Stimulated activated naive CD8-positive, alpha-beta T cell treated with anti-CD3 and anti-CD28 coated beads, Interleukin-15, Interleukin-2, amounts not matched to agents 100 U/mL and 50 U/mL, for 24 hours (primary cell): ENCODE results near the gene TTLL8.

Experiments
- ATAC-seq: fragments of 150-1000 bp; cut with Tn5 transposase; one replicate; pipeline ENCODE4 v1.10.0; 2021
- DNase-seq: peaks from one replicate; pipeline ENCODE4 v3.0.0; 2021

Gene TTLL8

DNA sequence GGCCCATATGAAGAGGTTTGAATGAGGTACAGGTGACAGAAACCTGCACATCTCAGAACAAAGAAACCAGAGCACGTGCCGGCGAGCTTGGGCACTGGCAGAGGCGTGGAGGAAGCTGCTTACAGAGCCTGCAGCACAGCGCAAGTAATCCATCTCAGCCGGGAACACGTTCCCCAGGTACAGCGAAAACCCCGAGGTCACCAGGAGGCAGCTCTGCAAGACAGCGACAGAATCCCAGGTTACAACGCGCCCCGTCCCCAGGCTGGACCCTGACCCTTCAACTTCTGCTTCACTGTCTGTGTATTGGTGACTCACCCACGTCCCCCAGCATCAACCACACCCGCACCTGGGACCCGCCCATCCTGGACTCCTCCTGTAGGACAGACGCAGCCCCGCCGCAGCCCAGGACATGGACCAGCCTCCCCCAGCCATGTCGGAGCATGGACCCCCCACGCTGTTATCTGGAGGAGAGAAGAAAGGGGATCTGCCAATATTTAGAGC, 24.9 kb upstream of the TTLL8 start:
- ATAC-seq = no peak
- DNase-seq = no peak

DNA sequence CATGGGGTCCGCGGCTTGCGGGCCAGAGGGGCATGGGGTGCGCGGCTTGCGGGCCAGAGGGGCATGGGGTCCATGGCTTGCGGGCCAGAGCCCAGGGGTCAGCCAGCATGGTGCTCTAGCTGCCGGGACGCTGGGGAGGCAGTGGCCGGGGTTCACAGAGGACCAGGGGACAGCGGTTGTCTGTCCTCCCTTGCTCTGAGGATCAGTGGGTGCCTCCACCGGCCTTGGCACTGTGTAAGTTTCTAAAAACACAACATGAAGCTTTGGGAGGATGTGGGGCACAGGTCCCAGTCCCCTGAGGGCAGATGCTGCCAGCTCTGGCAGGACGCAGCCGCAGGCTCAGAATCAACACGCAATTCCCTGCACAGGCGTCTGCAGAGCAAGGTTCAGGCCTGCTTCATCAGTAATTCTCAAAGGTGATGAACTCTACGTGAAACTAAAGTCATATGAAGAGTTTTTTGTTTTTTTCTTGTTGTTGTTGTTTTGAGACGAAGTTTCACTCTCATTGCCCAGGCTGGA, 24.2 kb upstream of the TTLL8 start:
- ATAC-seq (no peak), DNase-seq (no peak)

DNA sequence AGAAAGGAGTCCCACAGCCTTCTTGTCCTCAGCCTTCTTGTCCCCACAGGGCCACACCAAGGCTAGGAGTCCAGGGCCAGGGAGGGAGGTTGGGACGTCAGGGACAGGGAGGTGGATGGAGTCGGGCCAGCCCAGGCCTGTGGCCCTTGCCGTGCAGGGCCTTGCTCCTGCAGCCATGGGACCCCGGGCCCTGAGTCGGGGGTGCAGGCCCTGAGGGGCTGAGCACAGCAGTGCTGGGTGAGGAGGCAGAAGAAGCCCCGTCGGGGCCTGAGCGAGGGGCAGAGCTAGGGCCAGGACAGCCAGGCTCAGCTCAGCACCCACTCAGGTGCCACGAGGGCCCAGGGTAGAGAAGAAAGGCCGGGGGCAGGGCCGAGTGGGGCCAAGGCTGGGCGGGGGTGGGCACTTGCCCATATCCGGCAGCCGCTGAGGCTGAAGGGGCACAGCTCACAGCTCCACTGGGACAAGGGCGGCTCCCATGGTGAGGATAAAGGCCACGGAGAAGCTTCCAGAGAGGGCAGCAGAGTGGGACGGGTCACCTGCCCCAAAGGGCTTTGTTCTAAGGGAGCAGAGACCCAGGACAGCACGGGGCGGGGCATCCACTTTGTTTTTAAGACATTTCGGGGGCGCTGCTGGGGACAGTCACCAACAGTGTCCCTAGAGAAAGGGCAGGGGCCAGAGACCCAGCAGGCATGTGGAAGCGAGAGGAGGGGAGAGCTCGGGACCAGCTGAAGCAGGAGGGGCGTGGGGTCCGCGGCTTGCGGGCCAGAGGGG, 23.5 kb upstream of the TTLL8 start:
- ATAC-seq = no peak
- no peak for DNase-seq

DNA sequence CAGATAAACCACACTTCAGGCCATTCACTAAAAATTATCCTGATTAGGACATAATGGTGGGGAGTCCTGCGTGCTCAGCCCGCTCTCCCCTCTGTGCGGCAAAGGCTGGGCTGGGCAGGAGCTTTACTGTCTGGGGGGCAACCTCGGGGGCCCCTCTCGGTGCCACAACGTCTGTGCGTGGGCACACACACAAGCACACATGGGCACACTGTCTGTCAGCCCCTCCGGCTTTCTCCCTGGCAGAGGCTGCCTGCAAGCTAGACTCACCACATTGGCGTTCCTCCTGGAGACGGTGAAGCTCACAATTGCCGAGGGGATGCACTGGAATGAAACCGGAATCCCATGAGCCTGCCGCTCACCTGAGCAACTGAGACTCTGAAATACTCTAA, 22.0 kb upstream of the TTLL8 start:
- no peak for DNase-seq

DNA sequence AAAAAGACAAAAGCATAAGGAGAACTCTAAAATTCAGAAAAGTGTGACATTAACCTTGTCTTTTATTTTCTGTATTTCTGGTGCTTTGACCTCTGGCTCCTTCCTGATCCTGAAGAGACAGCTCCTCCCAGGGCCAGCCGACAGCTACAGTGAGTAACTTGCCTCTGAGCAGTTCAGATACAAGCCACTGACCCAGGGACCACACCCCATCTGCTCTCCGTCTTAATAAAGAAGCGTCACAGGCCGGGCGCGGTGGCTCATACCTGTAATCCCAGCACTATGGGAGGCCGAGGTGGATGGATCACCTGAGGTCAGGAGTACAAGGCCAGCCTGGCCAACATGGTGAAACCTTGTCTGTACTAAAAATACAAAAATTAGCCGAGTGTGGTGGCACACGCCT, 20.7 kb upstream of the TTLL8 start:
- DNase-seq (no peak), ATAC-seq (no peak)

More for the DNA sequence above, 22.0 kb upstream of the TTLL8 start:
- ATAC-seq = no peak

DNA sequence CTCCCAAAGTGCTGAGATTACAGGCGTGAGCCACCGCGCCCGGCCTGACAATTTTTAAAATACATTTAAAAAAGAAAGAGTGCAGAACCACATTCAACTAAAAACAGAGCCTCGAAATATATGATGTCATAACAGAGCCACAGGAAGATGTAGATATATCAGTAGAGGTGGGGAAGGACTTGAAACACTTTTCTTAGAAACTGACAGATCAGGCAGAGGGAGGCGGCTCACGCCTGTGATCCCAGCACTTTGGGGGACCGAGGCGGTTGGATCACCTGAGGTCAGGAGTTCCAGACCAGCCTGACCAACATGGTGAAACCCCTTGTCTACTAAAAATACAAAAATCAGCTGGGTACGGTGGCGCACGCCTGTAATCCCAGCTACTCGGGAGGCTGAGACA, 20.1 kb upstream of the TTLL8 start:
- no peak for ATAC-seq
- DNase-seq = no peak

DNA sequence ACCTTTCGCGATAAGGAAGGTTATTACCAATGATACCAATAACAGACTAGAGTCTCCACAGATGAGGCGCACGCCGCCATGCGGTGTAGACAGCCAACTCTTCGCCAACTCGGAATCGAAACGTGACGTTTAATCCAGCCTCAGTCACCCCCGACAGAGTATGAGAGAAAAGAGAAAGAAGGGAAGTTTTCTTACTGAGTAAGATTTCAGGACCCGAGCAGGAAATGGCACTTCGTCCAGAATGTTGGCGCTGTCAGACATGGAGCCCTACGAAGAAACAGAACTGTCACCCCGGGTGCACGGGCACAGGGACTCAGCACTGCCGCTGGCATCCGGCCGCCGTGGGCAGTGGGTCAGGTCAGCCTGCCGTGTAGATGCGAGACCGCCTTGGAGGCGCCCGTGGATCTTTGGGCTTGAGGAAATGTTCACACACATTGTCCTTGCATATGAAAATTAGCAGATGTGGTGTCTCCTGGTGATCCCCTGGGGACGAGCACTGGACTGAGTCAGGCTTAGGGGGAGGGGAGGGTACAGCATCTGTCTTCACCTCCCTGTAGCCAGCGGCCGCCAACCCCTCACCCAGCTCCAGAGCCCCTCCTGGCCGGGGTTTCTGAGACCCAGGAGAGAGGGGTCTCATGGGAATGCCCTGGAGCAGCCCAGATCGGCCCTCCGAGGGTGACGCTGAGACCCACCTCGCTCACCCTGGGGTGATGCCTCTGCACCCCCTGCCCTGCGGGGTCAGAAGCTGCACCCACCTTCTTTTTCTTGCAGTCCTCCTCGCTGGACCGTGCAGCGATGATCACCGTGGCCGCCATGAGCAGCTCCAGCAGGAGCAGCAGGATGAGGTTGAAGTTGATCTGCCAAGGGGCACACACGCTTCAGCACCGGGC, 18.8 kb upstream of the TTLL8 start:
- DNase-seq = no peak
- no peak for ATAC-seq

DNA sequence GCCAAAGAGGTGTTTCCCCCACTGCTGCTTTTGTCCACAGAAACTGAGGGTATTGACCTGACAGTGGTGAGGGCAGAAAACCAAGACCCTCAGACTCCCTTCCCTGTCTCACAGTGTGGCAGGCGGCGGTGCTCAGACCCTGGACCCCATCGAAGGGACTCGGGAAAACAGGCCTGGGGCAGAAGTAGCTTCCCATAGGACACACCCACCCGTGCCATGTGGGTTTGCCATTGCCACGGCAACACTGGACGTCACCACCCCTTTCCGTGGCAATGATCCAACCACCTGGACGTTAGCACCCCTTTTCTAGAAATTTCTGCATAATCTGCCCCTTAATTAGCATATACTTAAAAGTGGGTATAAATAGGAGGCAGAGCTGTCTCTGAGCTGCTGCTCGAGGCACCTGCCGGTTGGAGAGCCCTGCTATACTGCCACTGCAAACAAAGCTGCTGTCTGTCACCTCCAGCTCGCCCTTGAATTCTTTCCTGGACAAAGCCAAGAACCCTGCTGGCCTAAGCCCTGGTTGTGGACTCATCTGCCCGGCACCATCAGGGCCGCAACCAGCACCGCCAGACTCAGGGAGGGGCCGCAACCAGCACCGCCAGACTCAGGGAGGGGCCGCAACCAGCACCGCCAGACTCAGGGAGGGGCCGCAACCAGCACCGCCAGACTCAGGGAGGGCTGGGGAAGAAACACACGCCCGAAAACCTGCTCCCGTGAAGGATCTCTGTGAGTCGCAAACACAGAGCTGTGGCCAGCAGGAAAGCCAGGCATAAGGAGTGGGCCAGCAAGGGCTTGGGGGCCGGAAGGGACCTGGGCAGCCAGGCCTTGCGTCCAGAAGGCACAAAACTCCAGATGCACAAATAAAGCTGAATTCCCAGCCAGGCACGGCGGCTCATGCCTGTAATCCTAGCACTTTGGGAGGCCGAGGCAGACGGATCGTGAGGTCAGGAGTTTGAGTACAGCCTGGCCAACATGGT, 16.7 kb upstream of the TTLL8 start:
- no peak for DNase-seq
- ATAC-seq = no peak

DNA sequence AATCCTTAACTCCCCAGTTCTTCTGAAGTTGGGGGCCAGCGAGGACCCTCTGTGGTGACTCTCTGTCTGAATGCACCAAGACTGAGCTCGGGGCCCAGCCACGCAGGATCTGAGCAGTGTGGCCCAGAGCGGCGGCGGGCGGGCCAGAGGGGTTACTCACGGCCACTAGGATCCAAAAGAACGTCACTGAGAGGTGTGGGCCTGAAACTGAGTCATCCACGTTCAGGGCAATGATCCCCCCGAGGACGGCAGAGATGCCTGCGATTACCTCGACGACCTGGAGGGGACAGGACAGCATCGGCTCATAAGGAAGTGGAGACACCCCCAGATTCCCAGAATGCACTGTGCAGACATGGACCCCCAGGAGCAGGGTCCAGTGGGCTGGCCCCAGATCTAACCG, 16.0 kb upstream of the TTLL8 start:
- no peak for ATAC-seq

DNA sequence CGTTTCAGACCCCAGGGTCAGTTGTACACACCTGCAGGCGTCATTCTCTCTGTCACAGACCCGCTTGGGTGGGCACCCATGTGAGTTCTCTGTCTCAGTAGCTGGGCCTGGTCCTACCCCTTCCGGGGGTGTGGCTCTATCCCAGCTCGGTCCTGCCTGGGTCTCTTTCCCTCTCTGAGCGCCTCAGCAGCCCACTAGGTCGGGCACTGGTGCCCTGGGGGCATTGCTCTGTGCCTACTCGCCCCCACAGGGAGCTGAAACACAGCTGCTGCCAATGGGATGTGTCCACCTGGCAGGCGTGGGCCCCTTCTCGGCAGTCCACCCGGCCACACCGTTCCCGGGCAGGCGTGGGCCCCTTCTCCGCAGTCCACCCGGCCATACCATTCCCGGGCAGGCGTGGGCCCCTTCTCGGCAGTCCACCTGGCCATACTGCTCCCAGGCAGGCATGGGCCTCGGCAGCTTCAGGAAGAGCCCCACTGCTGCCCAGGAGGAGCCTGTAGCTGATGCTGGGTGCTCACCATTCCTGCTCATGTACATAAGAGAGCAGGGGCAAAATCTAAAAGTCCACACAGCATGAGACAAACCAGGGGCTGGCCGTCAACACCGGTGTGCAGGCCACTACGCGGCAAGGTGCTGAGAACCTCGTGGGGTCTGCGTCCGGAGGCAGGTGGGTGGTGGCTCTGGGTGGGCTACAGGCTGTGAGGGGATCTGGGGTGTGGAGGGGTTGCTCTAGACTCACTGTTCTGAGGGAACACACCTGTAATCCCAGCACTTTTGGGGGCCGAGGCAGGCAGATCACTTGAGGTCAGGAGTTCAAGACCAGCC, 14.8 kb upstream of the TTLL8 start:
- DNase-seq (no peak), ATAC-seq (no peak)

More for the DNA sequence above, 16.0 kb upstream of the TTLL8 start:
- DNase-seq = no peak

DNA sequence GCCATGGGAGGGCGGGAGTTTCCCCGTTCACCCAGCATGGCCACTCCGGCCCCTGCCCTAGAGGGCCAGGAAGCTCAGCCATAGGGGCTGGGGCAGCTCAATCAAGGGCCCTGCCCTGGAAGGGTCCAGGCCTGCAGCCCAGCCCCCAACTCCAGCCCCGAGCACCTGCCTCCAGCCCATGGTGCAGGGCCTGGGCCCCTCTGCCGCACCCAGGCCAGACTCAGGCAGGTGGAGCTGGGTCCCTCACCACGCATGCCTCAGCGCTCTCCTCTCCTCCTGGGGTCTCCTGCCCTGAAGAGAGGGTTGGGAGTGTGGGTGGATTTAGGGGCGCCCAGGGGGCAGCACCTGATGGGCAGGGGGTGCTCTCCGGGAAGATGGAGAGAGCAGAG, 14.1 kb upstream of the TTLL8 start:
- DNase-seq (no peak), ATAC-seq (no peak)

DNA sequence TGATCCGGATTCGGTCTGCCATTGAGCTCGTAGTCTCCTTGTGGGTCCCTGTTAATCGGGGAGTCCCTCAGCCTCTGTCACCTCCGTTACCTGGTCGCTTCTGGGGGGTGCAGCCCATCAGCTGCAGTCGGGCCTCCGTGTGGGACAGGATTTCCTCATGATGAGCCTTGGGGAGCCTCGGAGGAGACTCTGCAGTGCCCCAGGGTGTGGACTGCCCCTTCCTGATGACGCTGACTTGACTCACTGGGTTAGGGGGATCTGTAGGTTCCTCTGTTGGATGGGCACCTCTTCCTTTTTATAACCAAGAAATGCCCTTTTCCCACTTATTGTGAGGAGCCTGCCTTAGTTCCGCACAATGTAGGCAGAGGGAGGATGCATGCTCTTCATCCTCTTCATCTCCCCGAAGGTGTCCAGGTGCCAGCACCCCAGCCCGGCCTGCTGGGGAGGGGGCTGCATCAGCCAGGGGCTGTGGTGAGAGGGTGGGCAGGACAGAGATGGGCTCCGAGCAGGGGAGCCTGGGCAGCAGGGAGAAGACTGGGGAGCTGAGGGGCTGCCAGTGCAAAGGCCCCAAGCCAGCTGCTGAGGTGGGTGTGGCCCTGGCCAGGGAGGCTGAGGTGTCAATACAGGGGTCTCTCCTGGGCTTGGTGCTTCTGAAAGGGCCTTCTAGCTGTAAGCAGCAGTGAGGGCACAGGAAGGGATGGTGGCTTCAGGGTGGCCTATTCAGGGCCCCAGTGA, 13.5 kb upstream of the TTLL8 start:
- DNase-seq = no peak
- ATAC-seq = no peak

DNA sequence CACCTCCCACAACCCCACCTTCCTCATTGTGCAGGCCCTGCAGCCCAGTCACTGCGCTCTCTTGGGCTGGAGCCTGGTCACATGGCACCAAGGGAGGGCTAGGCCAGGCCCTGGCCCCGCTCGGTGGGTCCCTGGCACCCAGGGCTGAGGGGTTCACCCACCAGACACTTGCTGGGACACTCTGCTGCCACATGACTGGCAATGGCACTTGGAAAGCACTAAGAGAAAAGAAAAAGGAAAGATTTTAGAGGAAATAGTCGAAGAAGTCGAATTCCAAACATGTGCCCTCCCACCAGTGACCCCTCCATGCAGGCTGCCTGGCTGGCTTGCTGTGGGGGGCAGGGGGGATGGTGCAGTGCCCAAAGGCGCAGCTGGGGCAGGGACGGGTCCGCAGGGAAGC, 12.3 kb upstream of the TTLL8 start:
- DNase-seq (no peak), ATAC-seq (no peak)

DNA sequence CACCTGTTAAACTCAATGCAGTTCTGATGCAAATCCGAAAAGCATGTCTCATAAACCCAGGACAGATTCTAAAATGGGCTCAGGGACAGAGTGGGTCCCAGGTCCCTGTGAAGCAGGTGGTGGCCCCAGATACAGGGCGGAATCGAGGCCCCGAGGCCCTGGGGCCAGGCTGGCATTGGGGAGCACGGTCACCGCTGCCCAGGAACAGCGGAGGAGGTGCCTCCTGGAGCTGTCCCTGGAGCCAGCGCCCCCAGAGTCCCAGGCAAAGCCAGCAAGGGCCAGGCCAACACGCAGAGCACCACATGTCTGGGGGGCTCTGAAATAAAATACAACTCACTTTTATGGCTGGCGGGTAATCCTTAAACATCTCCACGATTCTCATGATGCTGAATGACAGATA, 10.0 kb upstream of the TTLL8 start:
- DNase-seq (no peak), ATAC-seq (no peak)

DNA sequence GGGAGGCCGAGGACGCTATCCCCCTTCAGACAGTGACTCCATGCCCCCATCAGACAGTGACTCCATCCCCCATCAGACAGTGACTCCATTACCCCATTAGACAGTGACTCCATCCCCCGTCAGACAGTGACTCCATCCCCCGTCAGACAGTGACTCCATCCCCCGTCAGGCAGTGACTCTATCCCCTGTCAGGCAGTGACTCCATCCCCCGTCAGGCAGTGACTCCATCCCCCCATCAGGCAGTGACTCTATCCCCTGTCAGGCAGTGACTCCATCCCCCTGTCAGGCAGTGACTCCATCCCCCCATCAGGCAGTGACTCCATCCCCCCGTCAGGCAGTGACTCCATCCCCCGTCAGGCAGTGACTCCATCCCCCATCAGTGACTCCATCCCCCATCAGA, 9.1 kb upstream of the TTLL8 start:
- DNase-seq (no peak), ATAC-seq (no peak)

DNA sequence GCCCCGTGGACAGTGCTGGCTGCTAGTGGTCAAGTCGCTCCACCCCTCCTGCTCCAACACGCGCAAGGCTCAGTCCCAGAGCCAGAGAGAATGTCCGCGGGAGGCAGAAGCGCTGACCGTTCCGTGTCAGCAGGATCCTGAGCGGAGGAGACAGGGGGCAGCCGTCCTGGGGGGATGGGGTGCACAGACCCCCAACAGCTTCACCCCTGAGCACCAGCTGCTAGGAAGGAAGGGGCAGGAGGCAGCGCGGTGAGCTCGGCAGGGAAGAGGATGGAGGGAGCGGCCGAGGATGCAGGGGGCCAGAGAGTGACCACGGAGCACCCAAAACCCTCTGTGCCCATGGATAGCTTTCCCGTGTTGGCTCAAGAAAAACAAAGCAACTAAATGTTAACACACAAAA, 6.4 kb upstream of the TTLL8 start:
- DNase-seq (no peak), ATAC-seq (no peak)

DNA sequence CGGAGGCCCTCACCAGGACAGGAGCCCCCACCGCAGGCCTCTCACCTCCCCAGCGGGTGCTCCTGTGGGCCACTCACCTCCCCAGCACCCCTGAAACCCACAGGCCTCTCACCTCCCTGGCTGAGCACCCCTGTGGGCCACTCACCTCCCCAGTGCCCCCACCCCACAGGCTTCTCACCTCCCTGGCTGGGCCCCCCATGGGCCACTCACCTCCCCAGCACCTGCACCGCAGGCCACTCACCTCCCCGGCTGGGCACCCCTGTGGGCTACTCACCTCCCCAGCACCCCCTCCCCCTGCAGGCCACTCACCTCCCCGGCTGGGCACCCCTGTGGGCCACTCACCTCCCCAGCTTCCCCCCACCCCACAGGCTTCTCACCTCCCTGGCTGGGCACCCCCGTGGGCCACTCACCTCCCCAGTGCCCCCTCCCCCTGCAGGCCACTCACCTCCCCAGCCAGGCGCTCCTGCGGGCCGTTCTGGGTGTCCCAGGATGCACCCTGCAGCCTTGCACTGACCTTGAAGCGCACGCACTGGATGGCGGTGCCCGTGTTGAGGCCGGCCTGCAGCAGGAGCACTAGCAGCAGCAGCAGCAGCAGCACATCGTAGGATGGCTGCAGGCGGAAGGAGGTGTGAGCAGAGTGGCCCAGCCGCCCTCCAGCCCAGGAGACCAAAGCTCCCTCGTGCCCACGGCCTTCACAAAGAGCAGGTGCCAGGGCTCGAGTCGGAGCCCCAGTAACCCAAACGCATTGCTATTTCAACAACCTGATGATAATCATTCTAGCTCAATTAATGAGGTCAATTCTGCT, 5.7 kb upstream of the TTLL8 start:
- DNase-seq = no peak
- ATAC-seq = no peak

DNA sequence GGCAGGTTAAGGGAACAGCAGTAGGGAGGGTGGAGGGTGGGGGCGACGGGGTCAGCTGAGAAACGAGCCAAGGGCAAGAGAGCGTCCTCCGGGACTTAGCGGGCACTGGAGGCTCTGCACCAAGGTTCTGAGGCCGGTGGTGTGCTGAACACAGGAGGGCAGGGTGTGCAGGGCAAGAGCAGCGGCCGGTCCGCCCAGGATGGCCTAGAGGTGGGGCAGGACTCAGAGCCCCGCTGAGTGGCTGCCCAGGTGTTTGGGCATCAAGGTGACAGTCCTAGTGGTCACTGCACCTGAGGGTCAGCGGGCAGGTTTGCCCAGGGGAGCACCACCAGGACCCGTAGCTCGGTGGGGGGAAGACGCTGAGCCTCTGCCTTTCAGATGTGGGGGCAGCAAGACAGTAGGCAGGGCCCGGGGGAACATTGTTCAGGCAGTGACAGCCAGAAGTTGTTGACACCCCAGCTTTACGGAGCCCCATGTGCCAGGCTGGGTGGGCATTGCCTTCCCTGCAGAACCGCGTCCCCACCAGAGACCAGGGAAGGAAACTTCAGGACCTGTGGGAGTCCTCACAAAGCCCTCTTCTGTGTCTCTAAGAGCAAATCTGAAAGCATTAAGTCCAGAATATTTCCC, 4.5 kb upstream of the TTLL8 start:
- ATAC-seq = no peak

DNA sequence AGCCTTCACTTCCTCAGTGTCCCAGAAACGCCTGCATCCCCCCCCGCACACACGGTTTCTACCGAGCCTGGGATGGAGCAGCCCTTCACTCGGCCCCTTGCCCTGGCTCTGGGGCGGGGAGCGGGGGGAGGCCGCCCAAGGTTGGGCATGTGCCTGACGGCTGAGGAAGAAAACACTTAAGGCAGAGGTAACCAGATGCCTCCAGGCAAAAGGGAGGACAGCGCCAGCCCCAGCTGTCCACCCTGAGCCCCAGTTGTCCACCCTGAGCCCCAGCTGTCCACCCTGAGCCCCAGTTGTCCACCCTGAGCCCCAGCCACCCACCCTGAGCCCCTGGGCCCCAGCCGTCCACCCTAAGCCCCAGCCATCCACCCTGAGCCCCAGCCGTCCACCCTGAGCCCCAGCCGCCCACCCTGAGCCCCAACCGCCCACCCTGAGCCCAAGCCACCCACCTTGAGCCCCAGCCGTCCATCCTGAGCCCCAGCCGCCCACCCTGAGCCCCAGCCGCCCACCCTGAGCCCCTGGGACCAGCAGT, 3.8 kb upstream of the TTLL8 start:
- ATAC-seq (no peak), DNase-seq (no peak)

More for the DNA sequence above, 4.5 kb upstream of the TTLL8 start:
- DNase-seq = no peak
